NOMO-1 treated with DMSO at 0.1 percent for 48 hours (cell line): ENCODE measurements around the gene PSD.

ENCODE experiments used
- DNase-seq: peaks from one replicate; lab custom pipeline; 2025; ENCODE audit not compliant: unreplicated experiment; lab: John Stamatoyannopoulos, UW

The PSD gene

DNA sequence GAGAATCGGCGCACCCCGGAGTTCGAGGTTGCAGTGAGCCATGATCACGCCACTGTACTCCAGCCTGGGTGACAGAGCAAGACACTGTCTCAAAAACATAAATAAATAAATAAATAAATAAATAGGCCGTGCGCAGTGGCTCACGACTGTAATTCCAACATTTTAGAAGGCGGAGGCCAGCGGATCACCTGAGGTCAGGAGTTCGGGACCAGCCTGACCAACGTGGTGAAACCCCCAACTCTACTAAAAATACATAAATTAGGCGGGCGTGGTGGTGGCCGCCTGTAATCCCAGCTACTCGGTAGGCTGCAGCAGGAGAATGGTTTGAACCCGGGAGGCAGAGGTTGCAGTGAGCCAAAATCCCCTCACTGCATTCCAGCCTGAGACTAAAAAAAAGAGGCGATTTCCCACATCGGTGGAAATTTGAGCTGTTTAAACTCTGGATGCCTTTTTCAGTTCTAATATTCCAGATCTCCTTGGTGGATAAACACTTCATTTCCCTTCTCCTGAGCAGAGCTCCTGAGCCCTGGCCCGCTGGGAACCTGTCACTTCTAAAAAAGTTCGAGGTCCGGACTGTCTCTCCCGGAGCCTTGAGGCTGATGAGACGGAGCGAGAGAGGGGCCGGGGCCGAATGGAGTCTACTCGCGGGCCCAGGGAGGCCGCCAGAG, 25.0 kb downstream of the PSD start:
- no peak for DNase-seq

DNA sequence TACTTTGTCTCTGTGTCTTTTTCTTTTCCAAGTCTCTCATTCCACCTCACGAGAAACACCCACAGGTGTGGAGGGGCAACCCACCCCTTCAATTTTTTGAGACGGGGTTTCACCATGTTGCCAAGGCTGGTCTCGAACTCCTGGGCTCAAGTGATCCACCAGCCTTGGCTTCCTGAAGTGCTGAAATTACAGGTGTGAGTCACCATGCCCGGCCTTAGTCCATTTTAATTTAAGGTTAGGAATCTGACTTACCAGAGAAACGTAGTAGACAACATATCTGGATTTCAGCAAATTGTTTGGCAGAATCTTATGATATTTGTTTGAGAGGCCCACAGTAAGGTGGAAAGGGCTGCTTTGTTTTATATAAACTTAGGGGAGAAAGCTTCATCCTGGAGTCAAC, 26.3 kb downstream of the PSD start:
- no peak for DNase-seq

DNA sequence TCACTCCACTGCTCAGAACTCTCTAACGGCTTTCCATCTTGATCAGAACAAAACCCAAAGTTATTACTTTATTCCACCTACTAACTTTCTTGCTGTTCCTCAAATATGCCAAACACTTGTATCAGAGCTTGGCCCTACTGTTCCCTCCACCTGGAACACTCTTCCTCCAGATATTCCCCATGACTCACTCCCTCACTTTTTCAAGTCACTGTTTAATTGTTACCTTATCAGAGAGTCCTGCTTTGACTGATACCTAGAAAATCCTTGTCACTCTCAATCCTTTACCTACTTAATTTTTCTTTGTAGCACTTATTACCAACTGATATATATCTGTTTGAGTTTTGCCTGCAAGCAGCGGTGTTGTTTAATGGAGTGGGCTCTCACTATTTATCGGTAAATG, 28.7 kb downstream of the PSD start:
- DNase-seq: no peak

DNA sequence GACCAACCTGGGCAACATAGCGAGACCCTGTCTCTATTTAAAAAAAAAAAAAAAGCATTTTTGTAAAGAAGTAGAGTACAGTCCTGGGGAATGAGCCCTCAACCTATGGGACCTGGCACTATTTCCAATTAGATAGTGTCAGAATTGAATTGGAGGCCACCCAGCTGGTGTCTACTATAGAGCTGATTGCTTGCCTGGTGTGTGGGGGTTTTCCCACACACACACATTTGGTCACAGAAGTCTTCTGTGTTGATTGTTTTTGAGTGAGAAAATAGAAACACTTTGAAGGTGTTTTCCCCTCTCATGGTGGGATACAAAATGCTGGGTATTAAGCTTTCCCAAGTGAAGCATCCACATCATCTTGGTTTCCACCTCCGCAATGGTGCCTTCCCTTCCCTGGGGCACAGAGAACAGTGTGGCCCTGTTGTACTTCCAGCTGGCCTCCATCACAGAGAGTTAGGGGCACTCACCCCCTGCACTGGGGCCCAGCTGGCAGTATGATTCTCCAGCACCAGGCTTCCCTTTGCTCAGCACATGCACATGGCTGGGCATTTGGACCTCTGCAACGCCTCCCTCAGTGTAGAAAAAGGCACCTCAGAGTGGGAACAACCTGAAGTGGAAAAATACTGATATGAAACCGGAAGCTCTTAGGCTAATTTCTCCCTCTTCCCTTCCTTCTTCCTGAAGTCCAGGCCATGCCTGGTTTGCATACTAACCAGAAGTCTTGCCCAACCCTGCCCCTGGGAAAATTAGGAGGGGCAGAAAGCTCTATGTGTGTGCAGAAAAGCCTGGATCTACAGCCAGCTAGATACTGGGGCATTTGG, 33.8 kb downstream of the PSD start:
- no peak for DNase-seq

DNA sequence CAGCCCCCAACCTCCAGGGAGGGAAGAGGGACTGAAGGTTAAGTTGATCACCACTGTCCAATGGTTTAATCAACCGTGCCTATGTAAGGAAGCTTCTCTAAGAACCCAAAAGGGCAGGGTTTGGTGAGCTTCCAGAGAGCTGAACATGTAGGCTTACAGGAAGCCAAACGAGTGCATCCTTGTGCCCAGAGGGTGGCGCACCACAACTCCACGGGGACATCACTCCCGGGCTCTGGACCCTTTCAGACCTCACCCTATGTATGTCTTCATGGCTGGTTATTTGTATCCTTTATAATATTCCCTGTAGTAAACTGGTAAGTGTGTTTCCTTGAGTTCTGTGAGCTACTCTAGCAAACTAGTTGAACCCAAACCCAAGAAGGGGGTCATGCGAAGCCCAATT, 34.5 kb downstream of the PSD start:
- DNase-seq: no peak

DNA sequence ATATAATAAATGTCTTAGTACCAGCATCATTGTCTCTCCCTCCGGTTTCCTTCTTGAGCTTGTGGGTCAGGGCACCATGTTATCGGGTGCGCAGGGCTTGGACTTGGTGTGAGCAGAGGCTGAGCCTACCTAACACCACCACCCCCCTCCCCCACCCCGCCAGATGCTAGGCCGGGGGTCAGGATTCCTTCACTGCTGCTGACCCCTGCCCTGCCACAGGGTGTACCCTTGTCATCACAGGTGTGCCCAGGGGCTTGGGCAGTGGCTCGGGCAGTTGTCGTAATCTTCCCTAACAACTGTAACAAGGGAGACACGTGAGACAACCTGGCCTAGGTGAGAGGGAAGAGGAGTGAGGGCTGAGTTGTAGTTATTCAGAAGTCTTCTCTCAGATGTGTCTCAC, 35.7 kb downstream of the PSD start:
- no peak for DNase-seq

- no peak for DNase-seq
Observed at GRCh38 chr10:102381983-102382382, 36.6 kb downstream of the PSD start.

DNA sequence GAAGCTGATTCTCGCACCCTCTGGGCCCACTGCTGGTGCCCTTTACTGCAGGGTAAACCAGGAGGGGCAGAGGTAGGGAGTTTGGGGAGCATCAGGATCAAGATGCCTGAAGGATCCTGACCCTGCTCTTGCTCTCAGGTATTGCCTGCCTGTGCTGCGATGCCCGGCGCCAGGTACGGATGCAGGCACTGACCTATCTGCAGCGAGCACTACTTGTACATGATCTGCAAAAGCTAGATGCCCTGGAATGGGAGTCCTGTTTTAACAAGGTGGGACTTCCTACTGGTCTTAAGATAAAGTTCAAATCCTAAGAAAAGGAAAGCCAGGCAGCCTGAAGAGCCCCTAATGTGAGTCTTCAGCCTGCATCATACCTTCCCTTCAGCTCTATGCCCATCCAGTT, 39.2 kb downstream of the PSD start:
- DNase-seq: no peak

DNA sequence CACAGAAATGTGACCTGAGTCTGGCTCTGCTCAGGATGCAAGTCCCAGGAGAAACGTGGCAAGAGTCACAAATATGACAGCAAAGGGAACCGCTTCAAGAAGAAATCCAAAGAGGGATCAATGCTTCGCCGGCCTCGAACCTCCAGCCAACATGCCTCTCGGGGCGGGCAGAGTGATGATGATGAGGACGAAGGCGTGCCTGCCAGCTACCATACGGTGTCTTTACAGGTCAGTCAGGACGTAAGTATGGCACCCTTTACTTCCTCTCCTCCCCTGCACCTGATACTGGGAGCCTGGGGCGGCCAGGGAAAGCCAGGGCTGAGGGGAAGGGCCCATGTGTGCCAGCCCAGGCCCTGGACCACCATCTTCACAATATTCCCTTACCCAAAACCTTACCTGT, 41.7 kb downstream of the PSD start:
- DNase-seq: no peak

DNA sequence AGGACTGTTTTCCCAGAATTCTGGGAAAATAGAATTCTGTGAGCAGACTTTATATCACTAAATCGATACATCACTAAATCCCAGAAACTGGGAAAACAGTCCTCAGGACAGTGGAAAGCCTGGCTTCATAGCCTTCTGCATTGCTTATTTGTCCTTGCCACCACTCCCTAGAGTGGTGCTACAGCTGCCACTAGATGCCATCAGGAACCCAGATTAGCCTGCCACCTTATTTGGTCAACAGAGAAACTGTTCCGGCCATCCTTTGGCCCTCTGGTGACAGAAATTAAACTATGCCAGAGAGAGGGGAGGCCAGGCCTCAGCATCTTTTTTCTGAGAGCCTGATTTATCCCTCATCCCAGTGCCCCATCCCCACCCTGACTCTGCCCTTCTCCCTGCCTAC, 42.7 kb downstream of the PSD start:
- no peak for DNase-seq

DNA sequence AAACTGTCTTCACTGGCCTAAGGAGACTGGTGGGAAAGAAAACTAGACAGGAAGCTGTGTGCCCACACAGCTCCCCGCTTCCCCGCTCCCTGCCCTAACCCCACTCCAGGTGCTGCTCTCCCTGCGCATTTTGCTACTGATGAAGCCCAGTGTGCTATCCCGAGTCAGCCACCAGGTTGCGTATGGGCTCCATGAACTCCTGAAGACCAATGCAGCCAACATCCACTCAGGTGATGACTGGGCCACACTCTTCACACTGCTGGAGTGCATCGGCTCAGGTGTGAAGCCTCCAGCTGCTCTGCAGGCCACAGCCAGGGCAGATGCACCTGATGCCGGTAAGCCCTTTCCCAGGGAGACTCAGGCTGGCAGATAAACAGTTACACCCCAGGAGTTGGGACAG, 43.3 kb downstream of the PSD start:
- no peak for DNase-seq

DNA sequence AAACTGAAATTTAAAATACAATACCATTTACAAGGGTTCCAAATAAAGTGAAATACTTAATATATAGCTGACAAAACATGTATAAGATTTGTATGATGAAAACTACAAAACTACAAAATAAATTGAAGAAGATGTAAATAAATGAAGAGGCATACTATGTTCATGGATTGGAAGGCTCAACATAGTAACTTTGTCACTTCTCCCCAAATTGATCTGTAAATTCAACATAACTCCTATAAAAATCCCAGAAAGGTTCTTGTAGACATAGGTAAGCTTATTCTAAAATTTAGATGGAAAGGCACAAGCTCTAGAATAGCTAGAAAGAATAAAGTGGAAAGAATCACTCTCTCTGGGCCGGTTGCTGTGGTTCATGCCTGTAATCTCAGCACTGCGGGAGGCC, 47.3 kb downstream of the PSD start:
- DNase-seq: no peak

DNA sequence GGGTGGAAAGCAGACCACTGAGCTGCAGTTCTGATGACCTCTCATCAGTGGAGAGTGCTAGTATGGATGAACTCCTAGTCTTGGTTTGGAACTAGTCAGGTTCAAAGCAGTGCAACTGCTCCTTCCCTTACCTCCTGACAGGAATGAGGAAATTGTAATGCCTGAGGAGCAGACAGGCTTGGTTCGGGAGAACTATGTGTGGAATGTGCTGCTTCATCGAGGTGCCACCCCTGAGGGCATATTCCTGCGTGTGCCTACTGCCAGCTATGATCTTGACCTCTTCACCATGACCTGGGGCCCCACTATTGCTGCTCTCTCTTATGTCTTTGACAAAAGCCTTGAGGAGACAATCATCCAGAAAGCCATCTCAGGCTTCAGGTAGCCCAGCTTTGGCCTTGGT, 50.5 kb downstream of the PSD start:
- DNase-seq: no peak

GRCh38 chr10:102367441-102367840, 51.1 kb downstream of the PSD start:
- no peak for DNase-seq

- DNase-seq: no peak
Observed at GRCh38 chr10:102358712-102359382, 59.7 kb downstream of the PSD start.

- no peak for DNase-seq
Observed at GRCh38 chr10:102354451-102354850, 64.1 kb downstream of the PSD start.
